SK-N-SH (cell line): ENCODE data around the gene ARFGEF2.

Source experiments
- CHD2 ChIP-seq: fragments of 150-350 bp; IDR thresholded peaks from 2 replicates; pipeline ENCODE4 v1.6.1; 2018; ENCODE audit warnings: low read length; ENCODE audit not compliant: partially characterized antibody
- CTCF ChIP-seq: fragments of 200-600 bp; sonication (generic); IDR thresholded peaks from 2 replicates; pipeline ENCODE4 v1.6.1; 2017; ENCODE audit warnings: antibody characterized with exemption, mild to moderate bottlenecking, moderate library complexity
- FOXM1 ChIP-seq: IDR thresholded peaks from 2 replicates; pipeline ENCODE4 v1.4.0; 2012; ENCODE audit warnings: low read depth, mild to moderate bottlenecking
- MAX ChIP-seq: IDR thresholded peaks from 2 replicates; pipeline ENCODE4 v1.4.0; 2012; ENCODE audit warnings: low read depth
- MXI1 ChIP-seq: IDR thresholded peaks from 2 replicates; pipeline ENCODE4 v1.6.1; 2012; ENCODE audit warnings: mild to moderate bottlenecking, low read depth, low read length, improper control_type of control experiment
- NFIC ChIP-seq: IDR thresholded peaks from 2 replicates; pipeline ENCODE4 v1.4.0; 2012; ENCODE audit warnings: borderline replicate concordance
- PBX3 ChIP-seq: IDR thresholded peaks from 2 replicates; pipeline ENCODE4; 2012
- POLR2AphosphoS5 ChIP-seq: IDR thresholded peaks from 2 replicates; pipeline ENCODE4 v1.6.1; 2012; ENCODE audit warnings: low read depth, low read length
- RAD21 ChIP-seq: IDR thresholded peaks from 2 replicates; pipeline ENCODE4 v1.6.1; 2012; ENCODE audit warnings: mild to moderate bottlenecking, low read length
- REST ChIP-seq: IDR thresholded peaks from 2 replicates; pipeline ENCODE4 v1.6.1; 2012; ENCODE audit warnings: mild to moderate bottlenecking, low read depth, low read length, moderate library complexity
- TEAD4 ChIP-seq: IDR thresholded peaks from 2 replicates; pipeline ENCODE4 v1.4.0; 2012; ENCODE audit warnings: mild to moderate bottlenecking, borderline replicate concordance; ENCODE audit not compliant: insufficient read depth
- YY1 ChIP-seq: IDR thresholded peaks from 2 replicates; pipeline ENCODE4 v1.4.0; 2012; ENCODE audit warnings: low read depth, mild to moderate bottlenecking
- ZBTB33 ChIP-seq: IDR thresholded peaks from 2 replicates; pipeline ENCODE4 v1.4.0; 2012; ENCODE audit warnings: low read depth, borderline replicate concordance

- TF ChIP-seq NFIC (no peak), TEAD4 (no peak), FOXM1 (no peak), REST (no peak), MAX (no peak), CTCF (no peak), YY1 (no peak), MXI1 (no peak), ZBTB33 (no peak), PBX3 (no peak), RAD21 (no peak), POLR2AphosphoS5 (no peak), CHD2 (no peak)
Observed at GRCh38 chr20:48923149-48923718, 1.7 kb downstream of the ARFGEF2 start.
